Breast epithelium (tissue), 3 donors: ENCODE results near the gene PPP1R1B.

Experiments used
- POLR2A ChIP-seq: fragments of 450-650 bp; IDR thresholded peaks from one replicate; pipeline ENCODE4 v1.6.1; 2016; ENCODE audit warnings: antibody characterized with exemption, mild to moderate bottlenecking, moderate library complexity
- POLR2AphosphoS5 ChIP-seq, 3 donors: sonication (generic); formaldehyde crosslinking; IDR thresholded peaks; one replicate each; pipeline ENCODE4 v1.6.1; 2017; ENCODE audit warnings: antibody characterized with exemption in 3 of 3
- TF ChIP-seq, protein P1 (sequence below), 3 donors: fragments of 450-650 bp; IDR thresholded peaks; one replicate each; pipeline ENCODE4 v1.5.1; 2016 to 2017; ENCODE audit warnings: antibody characterized with exemption in 3 of 3, mild to moderate bottlenecking in 3 of 3, moderate library complexity in 3 of 3

DNA sequence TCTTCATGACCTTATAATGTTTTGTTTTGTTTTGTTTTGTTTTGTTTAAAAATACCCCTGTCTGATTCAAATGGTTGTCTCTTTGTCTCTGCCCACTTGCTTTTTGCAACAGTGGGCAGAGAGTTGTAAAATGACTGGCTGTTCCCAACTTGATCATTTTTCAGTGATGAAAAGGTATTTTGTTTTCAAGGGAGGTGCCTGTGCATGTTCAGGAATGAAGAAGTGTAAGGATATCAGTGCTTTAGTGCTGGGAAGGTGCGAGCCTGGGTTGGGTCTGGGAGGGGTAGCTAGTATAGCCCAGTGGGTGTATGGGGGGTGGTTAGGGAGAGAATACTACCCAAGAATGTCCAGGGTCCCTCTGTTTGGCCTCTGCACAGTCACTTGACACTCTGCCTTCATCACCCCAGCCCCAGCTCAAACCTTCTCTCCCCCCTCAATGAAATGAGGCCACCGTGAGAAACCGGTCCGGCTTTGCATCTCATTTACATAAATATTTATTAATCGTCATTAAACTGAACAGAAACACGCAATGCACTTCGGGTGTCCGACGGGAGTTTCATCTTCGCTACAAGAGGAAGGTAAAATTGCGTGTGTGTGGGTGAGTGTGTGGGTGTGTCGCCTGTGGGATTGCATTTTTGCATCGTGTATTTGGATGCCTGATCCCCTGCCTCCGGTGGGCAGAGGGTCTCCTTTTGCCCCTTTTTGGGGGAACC is 23.3 kb upstream of the PPP1R1B start:
- TF ChIP-seq, protein P1, sequence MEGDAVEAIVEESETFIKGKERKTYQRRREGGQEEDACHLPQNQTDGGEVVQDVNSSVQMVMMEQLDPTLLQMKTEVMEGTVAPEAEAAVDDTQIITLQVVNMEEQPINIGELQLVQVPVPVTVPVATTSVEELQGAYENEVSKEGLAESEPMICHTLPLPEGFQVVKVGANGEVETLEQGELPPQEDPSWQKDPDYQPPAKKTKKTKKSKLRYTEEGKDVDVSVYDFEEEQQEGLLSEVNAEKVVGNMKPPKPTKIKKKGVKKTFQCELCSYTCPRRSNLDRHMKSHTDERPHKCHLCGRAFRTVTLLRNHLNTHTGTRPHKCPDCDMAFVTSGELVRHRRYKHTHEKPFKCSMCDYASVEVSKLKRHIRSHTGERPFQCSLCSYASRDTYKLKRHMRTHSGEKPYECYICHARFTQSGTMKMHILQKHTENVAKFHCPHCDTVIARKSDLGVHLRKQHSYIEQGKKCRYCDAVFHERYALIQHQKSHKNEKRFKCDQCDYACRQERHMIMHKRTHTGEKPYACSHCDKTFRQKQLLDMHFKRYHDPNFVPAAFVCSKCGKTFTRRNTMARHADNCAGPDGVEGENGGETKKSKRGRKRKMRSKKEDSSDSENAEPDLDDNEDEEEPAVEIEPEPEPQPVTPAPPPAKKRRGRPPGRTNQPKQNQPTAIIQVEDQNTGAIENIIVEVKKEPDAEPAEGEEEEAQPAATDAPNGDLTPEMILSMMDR (IDR thresholded peaks at IDR 0.05): no peak
- TF ChIP-seq POLR2AphosphoS5 (IDR thresholded peaks at IDR 0.05) (no peak), POLR2A (no peak)
